NCI-H1436 (cell line): ENCODE results near the gene CNTNAP5.

Experiments used
- DNase-seq: peaks from one replicate; lab custom pipeline; 2025; lab: John Stamatoyannopoulos, UW

The CNTNAP5 gene

DNA sequence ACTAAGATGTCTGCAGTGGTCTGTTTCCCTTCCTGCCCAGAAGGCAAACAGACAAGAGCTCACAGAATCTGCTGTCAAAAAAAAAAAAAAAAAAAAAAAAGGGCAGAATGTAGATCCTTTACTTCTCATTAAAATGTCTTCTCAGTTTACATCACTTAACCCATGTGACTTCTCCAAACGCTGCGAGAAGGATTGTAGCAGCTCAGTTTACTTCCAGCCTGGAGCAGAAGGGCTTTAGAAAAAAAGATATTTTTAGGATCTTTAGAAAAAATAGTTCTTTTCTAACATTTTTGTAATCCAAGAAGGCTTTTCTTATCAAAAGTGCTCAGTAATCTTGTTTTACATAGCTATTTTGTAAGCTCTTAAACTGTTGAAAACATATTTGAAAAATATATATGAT is 425.4 kb downstream of the CNTNAP5 start:
- no peak for DNase-seq

DNA sequence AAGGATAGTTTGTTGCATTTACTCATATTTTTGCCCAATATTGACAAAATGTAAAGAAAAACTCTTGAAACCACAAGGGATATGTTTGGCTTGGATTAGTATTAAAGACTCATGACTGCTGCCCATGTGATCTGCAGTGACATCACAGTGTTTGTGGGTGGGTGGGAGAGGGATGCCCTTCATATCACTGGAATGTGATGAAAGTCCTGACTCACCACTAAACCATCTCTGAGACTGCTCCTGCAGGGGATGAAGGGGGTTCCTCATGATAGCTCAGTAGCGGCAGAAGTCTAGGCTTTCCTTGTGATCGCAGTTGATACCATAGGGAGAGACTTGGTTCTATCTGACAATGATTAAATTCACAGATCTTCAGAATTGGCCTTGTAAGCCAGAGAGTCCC is 451.2 kb downstream of the CNTNAP5 start:
- DNase-seq: no peak

- DNase-seq: no peak
Observed at GRCh38 chr2:124478761-124479160, 453.7 kb downstream of the CNTNAP5 start.

DNA sequence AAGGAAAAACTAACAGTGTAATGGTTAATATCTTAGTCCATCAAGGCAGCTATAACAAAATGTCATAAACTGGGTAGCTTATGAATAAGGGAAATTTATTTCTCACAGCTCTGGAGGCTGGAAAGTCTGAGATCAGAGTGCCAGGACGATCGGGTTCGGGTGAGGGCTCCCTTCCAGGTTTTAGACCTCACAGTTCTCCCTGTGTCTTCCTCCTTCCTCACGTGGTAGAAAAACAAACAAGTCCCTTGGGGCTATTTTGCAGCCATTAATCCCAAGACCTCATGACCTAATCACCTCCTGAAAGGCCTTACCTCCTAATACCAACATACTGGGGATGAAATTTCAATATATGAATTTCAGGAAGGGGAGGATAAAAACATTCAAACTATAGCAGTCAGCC is 455.9 kb downstream of the CNTNAP5 start:
- no peak for DNase-seq

- no peak for DNase-seq
Observed at GRCh38 chr2:124482044-124482443, 457.0 kb downstream of the CNTNAP5 start.

DNA sequence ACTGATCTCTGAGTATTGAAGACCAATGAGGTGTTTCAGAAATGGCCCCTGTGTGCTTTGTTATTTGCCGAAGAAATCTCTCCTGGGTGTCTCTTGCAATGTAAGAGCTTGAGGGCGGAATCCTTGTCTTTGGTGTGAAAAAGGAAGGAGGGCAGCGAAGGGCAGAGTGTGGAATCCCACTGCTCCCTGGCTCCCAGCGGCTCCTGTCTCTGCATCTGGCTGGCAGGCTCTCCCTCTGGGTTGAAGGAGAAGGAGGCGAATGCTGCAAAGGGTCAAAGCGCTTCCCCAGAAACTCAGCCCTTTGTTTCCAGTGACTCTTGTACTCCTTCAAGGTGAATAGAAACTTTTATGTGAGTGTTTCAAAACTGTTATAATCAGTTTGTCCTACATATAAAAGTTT is 457.5 kb downstream of the CNTNAP5 start:
- no peak for DNase-seq

GRCh38 chr2:124485659-124486058 is 460.6 kb downstream of the CNTNAP5 start:
- DNase-seq: no peak

DNA sequence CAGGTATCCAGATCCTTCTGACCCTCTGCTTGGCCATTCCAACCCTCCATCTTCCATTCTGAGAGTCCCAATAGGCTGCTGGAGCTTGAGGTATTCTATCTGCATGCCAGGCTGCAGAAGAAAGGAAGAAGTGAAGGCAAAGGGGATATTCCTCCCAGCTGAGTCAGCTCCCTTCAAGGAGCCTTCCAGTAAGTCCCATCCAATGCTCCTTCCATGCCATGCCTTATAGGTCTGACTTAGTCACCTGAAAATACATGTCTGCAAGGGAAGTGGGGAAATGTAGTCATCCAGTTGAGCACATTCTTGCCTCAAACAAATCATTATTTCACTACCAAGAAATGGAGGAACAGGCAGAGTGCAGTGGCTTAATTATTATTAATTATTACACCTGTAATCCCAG is 464.6 kb downstream of the CNTNAP5 start:
- no peak for DNase-seq

GRCh38 chr2:124501575-124502152 is 476.6 kb downstream of the CNTNAP5 start:
- DNase-seq: no peak

GRCh38 chr2:124514236-124514635 is 489.1 kb downstream of the CNTNAP5 start:
- DNase-seq: no peak

- no peak for DNase-seq
Observed at GRCh38 chr2:124520953-124521352, 495.9 kb downstream of the CNTNAP5 start.

DNA sequence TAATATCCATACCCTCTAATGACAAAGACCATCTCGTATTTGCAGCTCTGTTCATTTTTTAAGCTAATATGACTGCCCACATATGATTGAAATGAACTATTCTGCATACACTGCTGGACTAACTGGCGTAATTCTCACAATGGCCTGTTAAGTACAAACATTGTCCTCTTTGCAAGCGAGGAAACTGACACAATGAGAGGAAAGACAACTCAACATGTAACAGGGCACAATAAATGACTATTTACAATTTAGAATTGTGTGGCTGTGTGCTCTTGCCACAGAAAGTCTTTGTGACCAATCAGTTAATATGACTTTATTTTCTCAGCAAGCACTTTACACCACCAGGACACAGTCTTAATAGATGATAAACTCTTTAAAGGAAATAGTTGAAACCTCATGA is 498.0 kb downstream of the CNTNAP5 start:
- no peak for DNase-seq

DNA sequence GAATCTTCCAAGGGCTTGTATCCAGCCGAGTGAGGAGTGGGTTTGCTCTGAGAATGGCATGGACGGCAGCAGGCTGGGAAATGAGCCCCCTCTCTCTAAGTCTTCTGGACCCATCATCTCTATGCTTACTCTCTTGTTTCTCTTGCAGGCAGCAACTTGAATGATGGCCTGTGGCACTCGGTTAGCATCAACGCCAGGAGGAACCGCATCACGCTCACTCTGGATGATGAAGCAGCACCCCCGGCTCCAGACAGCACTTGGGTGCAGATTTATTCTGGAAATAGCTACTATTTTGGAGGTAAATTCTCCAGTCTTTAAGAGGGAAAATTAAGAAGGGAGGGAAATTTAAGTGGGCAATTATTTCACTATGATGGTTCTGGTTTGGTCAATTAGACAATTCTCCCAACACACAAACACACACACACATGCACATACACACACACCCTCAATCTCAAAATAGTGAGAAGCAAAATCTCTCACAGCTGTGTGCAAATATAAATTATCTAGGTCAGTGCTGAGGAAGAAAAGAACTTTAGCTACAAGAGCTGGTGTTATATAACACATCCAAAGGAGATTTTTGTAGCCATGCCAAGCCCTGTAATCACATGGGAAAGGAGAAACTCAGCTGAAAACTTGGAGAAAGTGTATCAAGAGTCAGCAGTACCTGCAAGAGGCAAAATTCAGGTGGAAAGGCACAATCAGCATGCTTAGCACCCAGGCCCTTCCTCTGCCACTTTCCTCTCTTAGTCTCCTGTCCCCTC is 499.2 kb downstream of the CNTNAP5 start:
- DNase-seq: no peak

- DNase-seq: no peak
Observed at GRCh38 chr2:124526221-124526620, 501.1 kb downstream of the CNTNAP5 start.

- DNase-seq: no peak
Observed at GRCh38 chr2:124530203-124530602, 505.1 kb downstream of the CNTNAP5 start.

DNA sequence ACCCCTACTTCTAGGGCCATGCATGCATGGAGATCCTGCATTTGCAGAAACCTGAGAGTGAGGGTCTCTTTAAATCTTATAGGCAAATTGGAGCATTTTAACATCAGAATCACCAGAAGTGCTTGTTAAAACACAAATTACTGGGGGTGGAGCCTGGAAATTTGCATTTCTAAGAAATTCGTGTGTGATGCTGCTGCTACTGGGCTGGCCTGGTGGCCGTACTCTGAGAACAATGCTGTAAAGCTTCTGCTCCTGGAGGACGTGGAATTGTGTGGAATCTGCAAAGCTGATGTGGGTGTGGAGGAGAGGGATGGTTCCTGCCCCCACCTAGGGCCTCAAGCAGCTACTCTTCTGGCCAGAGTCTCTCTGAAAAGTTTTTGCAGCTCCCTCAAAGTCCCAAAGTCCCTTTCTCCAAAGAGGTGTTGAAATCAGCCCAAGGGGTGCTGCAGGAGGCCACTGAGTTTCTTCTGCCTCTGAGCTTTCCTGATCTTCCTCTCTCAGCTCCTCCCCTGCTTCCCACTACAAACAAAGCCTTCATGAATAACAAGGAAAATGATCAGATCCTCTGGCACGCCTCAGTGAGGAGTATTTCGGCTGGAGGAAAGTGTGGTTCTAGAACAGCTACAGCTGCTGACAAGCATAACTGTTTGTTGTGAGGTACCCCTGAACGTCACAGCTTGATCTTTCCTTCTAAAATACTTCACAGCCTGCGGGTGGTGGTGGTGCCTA is 508.3 kb downstream of the CNTNAP5 start:
- DNase-seq: no peak

GRCh38 chr2:124534028-124534427 is 508.9 kb downstream of the CNTNAP5 start:
- DNase-seq: no peak

DNA sequence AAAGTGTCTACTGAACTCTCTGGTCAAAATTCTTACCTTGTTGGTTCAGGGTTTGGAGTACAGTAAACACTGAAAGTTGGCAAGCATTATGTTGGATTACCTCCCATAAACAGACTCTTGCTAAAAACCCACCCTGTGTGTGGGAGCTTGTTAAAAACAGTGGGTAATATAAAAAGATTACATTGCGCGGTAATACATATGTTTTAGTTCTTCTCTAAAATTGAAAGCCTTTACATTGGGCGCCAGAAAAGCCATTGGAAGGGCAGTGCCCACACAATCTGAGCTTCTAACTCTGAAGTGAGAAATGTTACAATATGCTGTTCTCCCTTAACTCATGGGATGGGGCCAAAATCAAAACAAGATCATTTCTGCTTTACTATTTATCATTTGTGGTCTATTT is 510.7 kb downstream of the CNTNAP5 start:
- DNase-seq: no peak

DNA sequence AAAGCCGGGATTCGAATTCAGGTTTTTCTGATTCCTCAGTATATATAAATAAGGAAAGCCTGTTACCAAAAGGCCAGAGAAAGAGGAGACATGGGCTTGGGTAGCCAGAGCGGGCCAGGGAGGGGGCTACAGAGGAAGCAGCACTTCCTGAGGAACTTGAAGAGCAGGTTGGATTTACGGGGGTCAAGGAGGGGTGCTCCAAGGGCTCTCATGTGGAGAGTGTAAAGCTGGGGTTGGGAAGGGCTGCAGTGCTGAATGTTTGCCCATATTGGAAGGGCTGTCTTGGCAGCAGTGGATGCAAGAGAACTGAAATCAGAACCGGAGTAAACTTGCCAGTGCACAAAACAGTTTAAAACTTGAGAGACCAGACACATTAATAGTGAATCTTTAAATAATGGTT is 511.5 kb downstream of the CNTNAP5 start:
- no peak for DNase-seq

GRCh38 chr2:124538549-124538948 is 513.5 kb downstream of the CNTNAP5 start:
- no peak for DNase-seq

DNA sequence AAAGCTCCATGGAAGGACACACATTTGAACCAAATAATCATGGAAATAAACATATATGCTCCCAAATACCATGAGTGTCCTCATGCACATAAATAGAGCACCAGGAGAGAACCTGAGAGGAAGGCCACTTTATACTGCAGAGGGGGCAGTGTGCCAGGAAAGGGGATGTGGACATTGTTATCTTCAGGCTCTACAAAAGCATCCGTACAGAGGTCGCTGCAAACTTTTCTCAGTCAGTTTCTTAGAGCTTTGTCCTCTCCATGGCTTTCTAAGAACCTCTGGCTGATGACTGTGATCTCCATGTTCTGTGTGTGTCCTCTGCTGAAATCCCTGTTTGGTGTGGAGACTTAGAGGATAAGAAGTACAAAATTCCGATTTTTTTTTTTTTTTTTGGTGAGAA is 515.7 kb downstream of the CNTNAP5 start:
- DNase-seq: no peak

DNA sequence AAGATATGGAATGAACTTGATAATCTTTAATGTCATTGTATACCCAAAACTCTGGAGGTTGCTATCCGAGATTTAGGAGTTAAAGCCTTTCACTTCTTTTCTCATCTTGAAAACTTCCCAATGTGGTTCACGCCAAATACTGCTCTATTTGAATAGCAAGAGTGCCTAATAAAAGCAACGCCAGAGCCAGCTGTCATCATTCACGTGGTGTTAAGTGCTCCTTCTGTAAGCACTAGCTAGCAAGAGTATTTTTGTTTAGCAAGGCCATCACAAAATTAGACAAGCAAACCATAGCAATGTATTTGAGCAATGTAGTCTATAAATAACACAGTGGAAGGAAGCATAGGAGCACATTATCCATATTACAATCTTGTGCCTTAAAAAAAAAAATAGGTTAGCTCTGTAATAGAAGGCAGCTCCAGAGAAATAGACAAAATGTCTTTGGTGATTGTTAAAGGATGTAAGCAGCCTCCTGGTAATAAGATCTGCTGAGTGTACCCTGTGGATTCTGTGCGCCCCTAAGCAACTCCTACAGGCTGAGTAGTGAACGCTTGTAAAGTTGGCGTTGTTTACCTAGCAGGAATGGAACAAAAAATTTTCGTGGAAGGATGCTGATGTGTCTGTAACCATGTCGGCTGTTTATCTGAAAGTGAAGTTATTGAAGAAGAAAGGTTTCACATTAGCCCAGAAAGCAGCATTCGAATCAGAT is 518.0 kb downstream of the CNTNAP5 start:
- no peak for DNase-seq

- no peak for DNase-seq
Observed at GRCh38 chr2:124547700-124548099, 522.6 kb downstream of the CNTNAP5 start.
